GM12865 (cell line): Measurements from ENCODE around the gene CHFR.
"Not testable (repeated sequence)": the region's sequence is repeated elsewhere in the genome, so short reads cannot be mapped to it uniquely, and the experiment has no call there.

Experiments
- DNase-seq: peaks from one replicate; pipeline ENCODE4 v3.0.0; 2010; ENCODE audit warnings: low read depth
- H3K4me3 ChIP-seq: 2 replicates; pipeline ENCODE4 v1.5.1; 2011; ENCODE audit warnings: mild to moderate bottlenecking, low read depth, low read length, control low read depth
- TF ChIP-seq, protein P1 (sequence below): IDR thresholded peaks from 2 replicates; pipeline ENCODE4 v1.5.1; 2011; ENCODE audit warnings: low read length, control low read depth, low read depth, inconsistent platforms; ENCODE audit not compliant: insufficient read depth; ENCODE audit errors: missing control alignments

CHFR gene

DNA sequence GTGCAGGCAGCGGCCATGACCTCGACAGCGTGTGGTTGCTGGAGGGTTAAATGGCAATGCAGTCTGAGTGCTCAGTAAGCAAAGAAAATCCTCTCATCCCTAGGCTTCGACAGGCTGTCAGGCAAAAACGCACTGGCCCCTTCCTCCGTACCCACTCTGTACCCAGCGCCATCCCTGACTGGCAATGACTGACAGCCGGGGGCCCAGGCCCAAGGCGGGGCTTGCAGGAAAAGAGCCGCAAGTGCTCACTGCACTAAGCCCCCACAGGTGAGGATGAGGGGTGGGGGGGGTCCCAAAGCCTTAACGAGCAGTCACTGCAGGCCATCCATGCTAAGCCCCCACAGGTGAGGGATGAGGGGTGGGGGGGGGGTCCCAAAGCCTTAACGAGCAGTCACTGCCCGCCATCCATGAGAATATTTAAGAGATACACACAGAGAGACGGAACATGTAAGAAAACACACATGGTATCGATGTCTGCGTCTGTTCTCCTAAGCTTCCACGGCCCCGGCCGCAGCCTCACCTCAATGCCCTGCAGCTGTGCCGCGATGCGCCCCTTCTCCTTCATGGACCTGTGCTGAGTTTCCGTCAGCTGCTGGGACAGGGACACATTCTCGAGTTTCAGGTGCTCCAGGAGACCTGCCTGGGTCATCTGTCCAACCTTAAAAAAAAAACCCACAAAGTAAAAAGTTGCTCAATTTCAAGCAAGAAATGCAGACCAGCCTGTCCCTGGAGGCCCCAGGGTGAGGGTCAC, 89.4 kb downstream of the CHFR start:
- H3K4me3 ChIP-seq = no peak overlapping the region
- no peak for DNase-seq
- TF ChIP-seq, protein P1, sequence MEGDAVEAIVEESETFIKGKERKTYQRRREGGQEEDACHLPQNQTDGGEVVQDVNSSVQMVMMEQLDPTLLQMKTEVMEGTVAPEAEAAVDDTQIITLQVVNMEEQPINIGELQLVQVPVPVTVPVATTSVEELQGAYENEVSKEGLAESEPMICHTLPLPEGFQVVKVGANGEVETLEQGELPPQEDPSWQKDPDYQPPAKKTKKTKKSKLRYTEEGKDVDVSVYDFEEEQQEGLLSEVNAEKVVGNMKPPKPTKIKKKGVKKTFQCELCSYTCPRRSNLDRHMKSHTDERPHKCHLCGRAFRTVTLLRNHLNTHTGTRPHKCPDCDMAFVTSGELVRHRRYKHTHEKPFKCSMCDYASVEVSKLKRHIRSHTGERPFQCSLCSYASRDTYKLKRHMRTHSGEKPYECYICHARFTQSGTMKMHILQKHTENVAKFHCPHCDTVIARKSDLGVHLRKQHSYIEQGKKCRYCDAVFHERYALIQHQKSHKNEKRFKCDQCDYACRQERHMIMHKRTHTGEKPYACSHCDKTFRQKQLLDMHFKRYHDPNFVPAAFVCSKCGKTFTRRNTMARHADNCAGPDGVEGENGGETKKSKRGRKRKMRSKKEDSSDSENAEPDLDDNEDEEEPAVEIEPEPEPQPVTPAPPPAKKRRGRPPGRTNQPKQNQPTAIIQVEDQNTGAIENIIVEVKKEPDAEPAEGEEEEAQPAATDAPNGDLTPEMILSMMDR = no peak

DNA sequence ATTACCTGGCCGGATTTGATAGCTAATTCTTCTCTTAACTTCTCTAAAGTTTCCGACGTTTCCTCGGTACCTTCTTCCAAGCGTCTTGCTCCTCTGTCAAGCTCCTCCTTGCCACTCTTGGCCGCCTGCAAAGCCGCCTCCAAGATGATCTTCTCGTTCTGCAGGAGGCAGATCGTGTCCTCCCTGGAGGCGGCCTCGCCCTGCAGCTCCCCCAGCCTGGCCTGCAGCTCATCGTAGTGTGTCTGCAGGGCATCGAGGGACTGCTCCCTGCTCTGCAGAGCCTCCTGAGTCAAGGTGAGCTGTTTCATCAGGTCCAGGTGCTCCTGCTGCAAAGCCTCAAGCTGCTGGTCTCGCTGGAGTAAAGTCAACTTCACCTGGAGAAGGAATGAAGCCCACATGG, 91.6 kb downstream of the CHFR start:
- TF ChIP-seq, protein P1 = no peak
- no peak for DNase-seq
- H3K4me3 ChIP-seq = no peak overlapping the region

DNA sequence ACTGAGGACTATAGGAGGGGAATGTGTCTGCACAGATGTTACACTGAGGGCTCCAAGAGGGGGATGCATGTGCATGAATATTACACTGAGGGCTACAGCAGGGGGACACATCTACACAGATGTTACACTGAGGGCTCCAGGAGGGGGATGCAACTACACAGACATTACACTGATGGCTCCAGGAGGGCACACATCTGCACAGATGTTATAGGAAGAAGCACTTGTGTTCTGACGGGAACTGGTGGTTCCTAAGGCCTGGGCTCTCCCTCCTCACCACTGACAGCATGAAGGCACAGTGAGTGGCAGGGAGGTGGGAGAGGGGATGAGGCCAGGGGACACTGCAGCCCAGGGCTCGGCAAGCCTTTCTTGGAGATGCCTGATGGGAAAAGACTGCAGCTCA, 95.5 kb downstream of the CHFR start:
- DNase-seq, H3K4me3 ChIP-seq: not testable (repeated sequence)

GRCh38 chr12:132789099-132789471, 98.3 kb downstream of the CHFR start:
- TF ChIP-seq, protein P1 = no peak
- DNase-seq = no peak
- H3K4me3 ChIP-seq = no peak overlapping the region

GRCh38 chr12:132788375-132789098, 98.9 kb downstream of the CHFR start:
- DNase-seq = no peak
- no peak overlapping the region for H3K4me3 ChIP-seq
- TF ChIP-seq, protein P1 = no peak

DNA sequence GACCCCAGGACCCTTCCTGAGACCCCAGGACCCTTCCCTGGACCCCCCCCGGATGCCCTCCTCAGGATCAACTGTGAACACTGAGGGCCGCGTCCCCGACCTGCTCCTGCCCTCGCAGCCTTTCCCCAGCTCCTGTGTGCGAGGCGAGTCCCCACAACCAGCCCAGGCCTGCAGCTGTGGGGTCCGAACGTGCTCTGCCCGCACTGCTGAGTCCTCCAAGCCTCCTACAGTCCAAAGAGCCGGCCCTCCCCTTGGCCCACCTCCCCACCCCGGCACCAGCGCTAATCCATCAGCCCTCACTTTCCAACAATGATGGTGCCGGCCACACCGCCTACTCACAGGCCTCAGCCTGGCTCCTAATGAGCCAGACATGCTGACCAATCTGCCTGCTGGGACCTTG, 99.5 kb downstream of the CHFR start:
- TF ChIP-seq, protein P1 = no peak
- H3K4me3 ChIP-seq = no peak overlapping the region
- no peak for DNase-seq

- no peak overlapping the region for H3K4me3 ChIP-seq
- TF ChIP-seq, protein P1 = no peak
- DNase-seq = no peak
Measured at GRCh38 chr12:132786192-132786591, 101.2 kb downstream of the CHFR start.
